HG03565 (cell line): ENCODE measurements around the gene COMMD3.
"Not testable (repeated sequence)": the region's sequence is repeated elsewhere in the genome, so short reads cannot be mapped to it uniquely, and the experiment has no call there.

Source experiments
- ATAC-seq: cut with Tn5 transposase; IDR thresholded peaks from one replicate; pipeline ENCODE4 v1.9.1; 2021; ENCODE audit warnings: mild to moderate bottlenecking, moderate library complexity; ENCODE audit not compliant: unreplicated experiment

COMMD3 gene

DNA sequence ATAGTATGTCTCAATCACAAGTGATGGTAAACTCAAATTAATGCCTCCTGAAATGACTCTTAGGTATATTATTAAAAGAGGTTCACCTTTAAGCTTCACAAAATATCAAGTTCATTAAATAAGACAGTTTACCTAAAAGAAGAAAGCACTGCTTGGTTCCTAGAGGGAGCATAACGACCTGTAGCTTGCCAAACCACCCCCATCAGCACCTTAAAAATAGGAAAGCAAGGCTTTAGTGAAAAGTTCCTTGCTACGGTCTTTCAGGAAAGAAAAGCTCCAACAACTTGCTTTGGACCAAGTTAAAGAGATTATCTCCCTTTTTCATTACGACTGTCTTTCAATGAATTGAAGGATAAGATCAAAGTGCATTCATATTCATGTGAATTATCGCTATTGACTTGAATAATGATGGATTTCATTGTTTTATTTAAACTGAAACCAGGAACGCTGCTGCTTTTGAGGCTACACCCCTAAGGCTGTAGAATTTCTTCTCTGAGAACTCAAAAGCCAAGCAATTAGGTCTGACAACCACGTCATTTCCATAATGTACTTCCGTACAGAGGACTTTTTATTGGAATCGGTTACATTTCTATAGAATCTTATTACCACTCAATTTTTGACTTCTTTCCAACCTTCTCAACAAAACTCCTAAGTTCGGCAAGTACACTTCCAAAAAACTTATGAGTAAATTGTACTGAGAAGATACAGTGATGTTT is 22.2 kb downstream of the COMMD3 start:
- no peak for ATAC-seq

DNA sequence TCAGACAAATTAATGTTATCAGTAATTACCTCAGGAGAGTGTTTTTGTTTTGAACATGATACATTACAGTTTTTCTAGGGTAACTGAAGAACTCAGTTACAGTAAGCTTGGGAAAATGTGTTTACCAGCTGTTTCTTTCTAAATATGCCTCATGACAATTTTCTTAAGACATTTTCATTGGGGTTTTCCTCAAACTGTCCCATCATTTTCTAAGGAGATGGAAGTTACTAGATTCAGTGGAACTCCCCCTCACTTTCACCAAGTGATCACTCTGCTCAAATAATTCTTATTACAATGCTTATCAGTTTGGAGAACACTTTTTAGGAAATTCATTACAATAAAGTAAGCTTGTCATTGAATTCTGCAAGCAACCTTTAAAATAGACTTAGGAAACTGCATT is 22.7 kb downstream of the COMMD3 start:
- no peak for ATAC-seq

DNA sequence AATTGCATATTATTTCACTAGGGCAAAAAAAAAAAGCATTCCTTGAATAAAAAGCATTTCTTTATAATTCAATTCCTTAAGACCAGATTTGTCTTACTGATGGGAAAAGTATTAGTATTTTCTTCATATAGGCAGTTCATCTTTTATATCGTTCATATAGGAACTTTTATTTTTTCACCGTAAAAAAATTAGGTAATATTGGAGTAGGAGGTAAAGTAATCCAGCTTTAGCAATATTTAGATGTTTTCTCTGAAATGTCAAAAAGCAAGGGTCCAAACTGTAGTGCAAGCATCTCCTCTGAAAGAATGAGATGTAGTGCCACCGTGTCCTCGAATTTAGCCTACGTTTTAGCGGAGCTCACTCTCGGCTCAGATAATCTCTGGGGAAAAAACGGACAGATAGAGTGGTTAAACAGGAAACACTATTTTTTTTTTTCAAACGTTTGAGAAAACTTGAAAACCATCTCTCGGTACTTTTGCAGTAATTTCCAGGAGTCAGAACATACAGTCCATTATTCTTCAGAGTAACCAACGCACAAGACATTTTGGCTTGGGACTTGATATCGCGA is 23.7 kb downstream of the COMMD3 start:
- ATAC-seq: no peak

- ATAC-seq: peak; percentile 33
Measured at GRCh38 chr10:22340329-22341189, 24.4 kb downstream of the COMMD3 start.

DNA sequence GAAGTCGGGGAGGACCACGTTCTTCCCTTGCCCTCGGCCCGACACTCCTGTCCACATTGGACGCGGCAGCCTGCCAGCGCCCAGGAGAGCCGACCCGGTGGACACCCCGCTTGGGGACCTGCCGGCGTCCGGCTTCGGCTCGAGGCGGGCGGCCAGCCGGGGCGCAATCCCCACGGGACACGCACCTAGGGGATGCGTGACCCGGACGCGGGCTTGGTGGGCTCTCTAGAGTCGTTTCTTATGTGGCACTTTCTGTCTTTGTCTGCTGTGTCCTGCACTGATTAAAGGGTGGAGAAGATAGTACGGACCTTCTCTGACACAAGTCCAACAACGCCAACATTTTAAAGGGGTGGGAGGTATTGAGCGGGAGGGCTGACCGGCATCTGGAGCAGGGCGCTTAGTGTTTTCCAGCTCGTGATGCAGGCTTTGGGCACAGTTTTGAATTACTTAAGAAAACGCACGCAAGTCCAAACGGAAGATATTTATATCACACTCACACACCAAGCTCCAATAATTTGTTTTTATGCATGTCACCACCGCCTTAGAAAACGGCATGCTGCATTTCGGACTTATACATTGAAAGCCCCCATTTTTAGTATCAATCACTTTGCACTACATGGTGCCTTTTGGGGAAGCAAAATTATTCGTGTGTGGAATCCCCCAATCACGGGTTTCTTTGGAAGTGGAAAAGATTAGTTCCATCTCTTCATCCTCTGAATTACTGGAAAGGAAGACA is 25.2 kb downstream of the COMMD3 start:
- peak; percentile 3 for ATAC-seq

GRCh38 chr10:22341926-22342196 is 25.7 kb downstream of the COMMD3 start:
- no peak for ATAC-seq

GRCh38 chr10:22342421-22342820 is 26.2 kb downstream of the COMMD3 start:
- ATAC-seq: no peak

GRCh38 chr10:22343731-22344130 is 27.5 kb downstream of the COMMD3 start:
- no peak for ATAC-seq

- no peak for ATAC-seq
Measured at GRCh38 chr10:22344249-22344648, 28.1 kb downstream of the COMMD3 start.

DNA sequence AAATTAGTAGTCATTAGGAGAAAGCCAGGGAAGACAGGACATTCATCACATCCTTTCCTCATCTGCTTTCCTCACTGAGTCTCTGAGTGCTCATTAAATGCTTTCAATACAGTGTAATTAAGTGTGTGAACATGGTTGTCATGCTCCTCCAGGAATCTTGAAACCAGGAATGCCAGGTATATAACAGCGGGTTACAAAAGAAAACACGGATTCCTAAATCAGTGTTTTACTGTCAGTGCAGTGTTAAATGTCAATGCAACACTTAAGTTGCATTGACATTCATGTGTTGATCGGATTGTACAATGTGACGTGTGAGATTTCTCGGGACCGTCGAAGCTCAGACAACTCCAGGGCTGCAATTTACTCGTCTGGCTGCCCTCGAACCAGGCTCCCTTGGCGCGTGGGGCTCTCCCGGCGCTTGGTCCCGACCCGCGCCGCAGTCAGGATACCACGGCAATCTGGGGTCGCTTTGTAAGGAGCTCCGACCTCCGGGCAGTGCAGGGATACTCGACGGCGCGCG is 28.7 kb downstream of the COMMD3 start:
- no peak for ATAC-seq

- ATAC-seq: no peak
Measured at GRCh38 chr10:22345301-22346095, 29.3 kb downstream of the COMMD3 start, which contains the start of gene SPAG6. TSS of gene SPAG6 (plus strand) at chr10:22345496. CDS start at chr10:22345612, 116 bp downstream.

- ATAC-seq: no peak
Measured at GRCh38 chr10:22346096-22346661, 30.0 kb downstream of the COMMD3 start.

GRCh38 chr10:22349755-22350154 is 33.6 kb downstream of the COMMD3 start:
- ATAC-seq: no peak

- ATAC-seq: no peak
Measured at GRCh38 chr10:22351131-22351703, 35.0 kb downstream of the COMMD3 start.

- ATAC-seq: no peak
Measured at GRCh38 chr10:22356324-22356873, 40.2 kb downstream of the COMMD3 start.

- ATAC-seq: not testable (repeated sequence)
Measured at GRCh38 chr10:22357770-22358169, 41.6 kb downstream of the COMMD3 start.

- ATAC-seq: no peak
Measured at GRCh38 chr10:22363305-22363704, 47.1 kb downstream of the COMMD3 start.

GRCh38 chr10:22364407-22365140 is 48.4 kb downstream of the COMMD3 start:
- ATAC-seq: no peak

DNA sequence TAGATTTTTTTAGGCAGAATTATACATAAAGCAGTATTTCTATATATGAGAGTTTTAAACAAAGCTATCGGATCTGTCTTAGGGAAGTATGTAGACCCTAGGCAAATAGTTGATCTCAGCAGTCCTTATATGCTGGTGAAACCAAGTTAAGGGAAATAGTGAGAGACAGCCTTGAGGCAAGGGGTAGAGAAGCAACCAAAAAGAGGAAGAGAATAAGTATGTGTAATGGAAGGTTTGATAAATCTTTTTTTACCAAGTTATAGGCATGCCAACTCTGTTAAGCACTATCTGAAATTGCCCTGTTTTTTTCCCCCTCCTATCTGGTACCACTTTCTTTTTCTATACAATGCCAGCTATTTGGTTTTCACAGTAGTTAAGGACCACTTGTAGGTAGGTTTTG is 49.0 kb downstream of the COMMD3 start:
- ATAC-seq: peak; percentile 43
